Transverse colon (tissue), 4 donors: Measurements from ENCODE around the gene CCR5AS.
A peak's percentile ranks its signal among the peaks of the same experiment; 100 is the strongest.

ENCODE experiments used
- DNase-seq: peaks from one replicate; pipeline ENCODE4 v3.0.0-alpha.2; 2019
- H3K27ac ChIP-seq, 4 donors: fragments of 200-600 bp; sonication (generic); 2 replicates each; pipeline ENCODE4 v1.5.1; 2016 to 2018; ENCODE audit warnings: inconsistent platforms in 4 of 4
- H3K27me3 ChIP-seq: fragments of 200-600 bp; sonication (generic); 2 replicates; pipeline ENCODE4 v1.5.1; 2017; ENCODE audit warnings: inconsistent platforms
- H3K36me3 ChIP-seq, 4 donors: fragments of 200-600 bp; sonication (generic); 2 replicates each; pipeline ENCODE4 v1.5.1; 2017 to 2019; ENCODE audit warnings: inconsistent platforms in 4 of 4
- H3K4me1 ChIP-seq, 4 donors: fragments of 200-600 bp; sonication (generic); 2 replicates each; pipeline ENCODE4 v1.5.1; 2017 to 2020; ENCODE audit warnings: inconsistent platforms in 4 of 4
- H3K4me3 ChIP-seq, 4 donors: fragments of 200-600 bp; sonication (generic); 1 replicate in 1 of 4; 2 replicates in 3 of 4; pipeline versions ENCODE4 v1.5.1 to v1.6.1; 2017 to 2019; ENCODE audit warnings: inconsistent platforms in 4 of 4
- H3K9me3 ChIP-seq, 2 donors: fragments of 200-600 bp; sonication (generic); 2 replicates each; pipeline ENCODE4 v1.5.1; 2017 to 2019; ENCODE audit warnings: inconsistent platforms in 2 of 2
- CTCF ChIP-seq, 5 experiments: fragments of 200-600 bp in 3 of 5; fragments of 450-650 bp in 2 of 5; sonication (generic) in 3 of 5; IDR thresholded peaks; 1 replicate in 2 of 5; 2 replicates in 3 of 5; pipeline ENCODE4 v1.5.1; 2016 to 2017; ENCODE audit warnings: antibody characterized with exemption in 5 of 5, inconsistent platforms in 3 of 5, mild to moderate bottlenecking in 2 of 5, moderate library complexity in 1 of 5
- EP300 ChIP-seq: sonication (generic); formaldehyde crosslinking; IDR thresholded peaks from one replicate; pipeline ENCODE4 v1.6.1; 2017; ENCODE audit warnings: antibody characterized with exemption, low read depth
- POLR2A ChIP-seq: fragments of 450-650 bp; IDR thresholded peaks from one replicate; pipeline ENCODE4 v1.6.1; 2016; ENCODE audit warnings: antibody characterized with exemption, mild to moderate bottlenecking, moderate library complexity
- POLR2AphosphoS5 ChIP-seq, 3 donors: sonication (generic); formaldehyde crosslinking; IDR thresholded peaks; one replicate each; pipeline ENCODE4 v1.6.1; 2016; ENCODE audit warnings: antibody characterized with exemption in 3 of 3
- WGBS, 2 donors: methylation state at CpG; one replicate each; pipeline ENCODE4 v1.1.5; 2018; ENCODE audit warnings: low coverage in 1 of 2; 5-methylcytosine and 5-hydroxymethylcytosine counted together
- in situ Hi-C, 4 donors: fragments of 200-750 bp; cut with MboI; loops; one replicate each; pipeline versions ENCODE4 v1.15.0 to v1.15.1; 2017; ENCODE audit warnings: low sequenced_read_pairs in 3 of 4, low pct_ligation_motif_present in 1 of 4, low pct_unique_long_range_greater_than_20kb in 1 of 4
- intact Hi-C: fragments of 100-400 bp; cut with DNase I; formaldehyde crosslinking; loops from one replicate; pipeline ENCODE4 v1.15.1; 2023; ENCODE audit warnings: low total_unique reads

Gene CCR5AS

GRCh38 chr3:46356909-46357308, 50.0 kb downstream of the CCR5AS start:
- intact Hi-C loops = no loop called here
- 60 to 62% methylated on average over 3 to 4 of the region's 4 CpGs for WGBS, 2 donors
- in situ Hi-C loops = loop anchor here in 1 of 4 donors (25.0 kb wide), 2 partner anchors 270 to 420 kb away; partner anchors contain the start of gene CXCR6
- H3K36me3 ChIP-seq = no peaks in the 10 kb centered on the region
- H3K9me3 ChIP-seq = no peaks in the 10 kb centered on the region
- no peak overlapping the region for H3K27ac ChIP-seq
- peaks cover 0 to 19% (median 0%) of the 10 kb centered on the region in 4 donors for H3K4me1 ChIP-seq
- H3K4me3 ChIP-seq = no peak overlapping the region
- no peak for DNase-seq
- H3K27me3 ChIP-seq = peaks cover 3% of the 10 kb centered on the region
- no peak for TF ChIP-seq POLR2AphosphoS5 (IDR thresholded peaks at IDR 0.05)
- TF ChIP-seq CTCF (IDR thresholded peaks at IDR 0.05) = no peak

GRCh38 chr3:46356276-46356675, 50.6 kb downstream of the CCR5AS start:
- Histone ChIP-seq H3K27me3 (peaks cover 4% of the 10 kb centered on the region), H3K9me3 (no peaks in the 10 kb centered on the region), H3K4me1 (peaks cover 0 to 15% (median 0%) of the 10 kb centered on the region in 4 donors), H3K27ac (no peak overlapping the region), H3K36me3 (no peaks in the 10 kb centered on the region), H3K4me3 (no peak overlapping the region)
- TF ChIP-seq EP300 (no peak), CTCF (IDR thresholded peaks at IDR 0.05) (no peak), POLR2A (no peak), POLR2AphosphoS5 (IDR thresholded peaks at IDR 0.05) (no peak)
- intact Hi-C loops = no loop called here
- no peak for DNase-seq
- in situ Hi-C loops = loop anchor here in 1 of 4 donors (25.0 kb wide), 2 partner anchors 269 to 419 kb away; partner anchors contain the start of gene CXCR6
- 50 to 61% methylated on average over 3 of the region's 3 CpGs for WGBS, 2 donors

GRCh38 chr3:46354984-46355383, 51.9 kb downstream of the CCR5AS start:
- Histone ChIP-seq H3K4me1 (peaks cover 0 to 8% (median 0%) of the 10 kb centered on the region in 4 donors), H3K9me3 (no peaks in the 10 kb centered on the region), H3K4me3 (peak overlapping the region in 1 of 4 donors; percentile 13), H3K36me3 (no peaks in the 10 kb centered on the region), H3K27me3 (peaks cover 4% of the 10 kb centered on the region), H3K27ac (peak overlapping the region in 1 of 4 donors; percentile 62)
- intact Hi-C loops (no loop called here), in situ Hi-C loops (loop anchor here in 1 of 4 donors (25.0 kb wide), 2 partner anchors 268 to 418 kb away; partner anchors contain the start of gene CXCR6)
- no peak for TF ChIP-seq POLR2AphosphoS5 (IDR thresholded peaks at IDR 0.05)
- no peak for TF ChIP-seq CTCF (IDR thresholded peaks at IDR 0.05)
- TF ChIP-seq EP300 = no peak
- no peak for TF ChIP-seq POLR2A
- no peak for DNase-seq

- Histone ChIP-seq H3K4me3 (peak overlapping the region in 1 of 4 donors; percentile 24), H3K27ac (peak overlapping the region in 1 of 4 donors; percentile 62), H3K36me3 (no peaks in the 10 kb centered on the region), H3K4me1 (peaks cover 0 to 3% (median 0%) of the 10 kb centered on the region in 4 donors), H3K9me3 (no peaks in the 10 kb centered on the region), H3K27me3 (peaks cover 4% of the 10 kb centered on the region)
- intact Hi-C loops = no loop called here
- no peak for DNase-seq
- no peak for TF ChIP-seq POLR2AphosphoS5 (IDR thresholded peaks at IDR 0.05)
- no peak for TF ChIP-seq EP300
- TF ChIP-seq POLR2A = no peak
- TF ChIP-seq CTCF (IDR thresholded peaks at IDR 0.05) = no peak
- in situ Hi-C loops = loop anchor here in 1 of 4 donors (25.0 kb wide), 2 partner anchors 267 to 417 kb away; partner anchors contain the start of gene CXCR6
- 43% methylated on average over 1 of the region's 1 CpG; no CpG with 5 or more reads in 1 of the 2 donors for WGBS, 2 donors
These were observed 52.4 kb downstream of the CCR5AS start for GRCh38 chr3:46354478-46354877.
